Esophagus mucosa (tissue), 1 donor: ENCODE results near the gene FAF1. TPM values are rescaled to one million over a fixed set of nuclear protein-coding genes. Genes with fewer than 3 reads are reported as not detected.
"Not testable (repeated sequence)": the region's sequence is repeated elsewhere in the genome, so short reads cannot be mapped to it uniquely, and the experiment has no call there.

Experiments used
- ATAC-seq: fragments of 200-7000 bp; cut with Tn5 transposase; one replicate; pipeline ENCODE4 v1.9.1; 2020
- total RNA-seq: library from RNA; stranded (reverse); gene quantifications from one replicate; pipeline ENCODE4 v1.2.4, GENCODE V29; 2023
- donor health status: DM: yes; HTN: yes; CAD: no.

FAF1 gene
- total RNA-seq, 1 donor from 2014 or later = 47.5 TPM

DNA sequence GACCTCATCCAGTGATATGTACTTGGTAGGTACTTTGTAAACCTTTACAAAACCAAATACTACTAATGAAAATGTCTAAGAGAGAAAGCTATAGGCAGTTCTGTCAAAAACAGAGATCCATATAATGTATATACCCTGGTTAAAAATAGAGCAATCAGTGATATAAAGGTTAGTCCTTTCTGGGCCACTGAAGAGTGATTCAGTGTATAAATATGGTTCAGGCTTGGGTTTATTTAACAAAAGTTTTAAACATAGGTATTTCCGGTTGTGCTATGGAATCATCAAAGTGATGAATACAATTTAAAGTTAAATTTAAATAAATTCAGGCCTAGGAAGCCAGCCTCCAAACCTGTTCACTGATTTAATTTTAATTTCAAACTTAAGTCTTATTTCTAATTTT lies 428.5 kb downstream of the FAF1 start:
- ATAC-seq = no peak

DNA sequence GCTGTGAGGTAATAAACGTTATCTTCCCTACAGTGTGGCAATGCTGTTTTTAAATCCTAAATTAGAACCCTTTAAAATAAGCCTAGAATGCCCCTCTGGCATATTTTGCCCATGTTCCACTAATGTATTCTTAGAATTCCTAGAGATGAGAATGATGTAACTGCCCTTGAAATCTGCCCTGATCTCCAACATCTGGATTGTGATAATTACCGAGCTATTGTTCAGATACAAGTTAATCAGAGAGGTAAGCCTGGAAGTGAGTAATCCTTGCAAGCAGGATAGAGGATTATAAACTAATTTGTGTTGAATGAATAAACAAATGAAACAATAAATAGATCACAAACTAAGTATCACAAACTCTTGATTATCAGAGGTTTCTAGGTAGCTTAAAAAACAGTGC lies 429.0 kb downstream of the FAF1 start:
- no peak for ATAC-seq

DNA sequence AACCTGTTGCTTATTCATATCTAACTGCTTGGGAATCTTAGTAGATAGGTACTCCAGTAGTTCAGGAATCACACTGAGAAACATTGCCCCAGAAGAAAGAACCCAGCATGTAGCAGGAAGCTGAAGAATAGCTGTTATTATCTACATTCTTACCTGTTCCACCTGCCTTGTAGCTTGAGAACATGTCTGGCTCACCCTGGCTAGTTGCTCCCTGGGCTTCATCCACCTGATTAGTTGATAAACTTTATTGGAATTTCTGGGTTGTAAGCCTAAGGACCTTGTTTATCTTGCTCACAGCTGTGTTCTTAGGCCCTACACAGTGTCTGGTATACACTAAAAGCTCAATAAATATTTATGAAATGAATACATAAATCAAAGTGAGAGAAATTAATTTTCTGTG lies 430.6 kb downstream of the FAF1 start:
- no peak for ATAC-seq

DNA sequence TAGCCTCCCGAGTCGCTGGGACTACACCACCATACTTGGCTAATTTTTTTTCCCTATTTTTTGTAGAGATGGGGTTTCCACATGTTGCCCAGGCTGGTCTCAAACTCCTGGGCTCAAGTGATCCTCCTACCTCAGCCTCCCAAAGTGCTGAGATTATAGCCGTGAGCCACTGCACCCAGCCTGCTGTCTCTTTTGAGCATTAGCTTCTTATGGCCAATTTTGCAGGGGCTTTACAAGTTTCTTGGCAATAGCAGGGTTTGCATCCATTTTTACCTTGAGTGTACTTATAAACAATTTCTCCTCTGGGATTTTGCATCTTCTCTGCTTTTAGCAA lies 432.1 kb downstream of the FAF1 start:
- ATAC-seq = not testable (repeated sequence)

DNA sequence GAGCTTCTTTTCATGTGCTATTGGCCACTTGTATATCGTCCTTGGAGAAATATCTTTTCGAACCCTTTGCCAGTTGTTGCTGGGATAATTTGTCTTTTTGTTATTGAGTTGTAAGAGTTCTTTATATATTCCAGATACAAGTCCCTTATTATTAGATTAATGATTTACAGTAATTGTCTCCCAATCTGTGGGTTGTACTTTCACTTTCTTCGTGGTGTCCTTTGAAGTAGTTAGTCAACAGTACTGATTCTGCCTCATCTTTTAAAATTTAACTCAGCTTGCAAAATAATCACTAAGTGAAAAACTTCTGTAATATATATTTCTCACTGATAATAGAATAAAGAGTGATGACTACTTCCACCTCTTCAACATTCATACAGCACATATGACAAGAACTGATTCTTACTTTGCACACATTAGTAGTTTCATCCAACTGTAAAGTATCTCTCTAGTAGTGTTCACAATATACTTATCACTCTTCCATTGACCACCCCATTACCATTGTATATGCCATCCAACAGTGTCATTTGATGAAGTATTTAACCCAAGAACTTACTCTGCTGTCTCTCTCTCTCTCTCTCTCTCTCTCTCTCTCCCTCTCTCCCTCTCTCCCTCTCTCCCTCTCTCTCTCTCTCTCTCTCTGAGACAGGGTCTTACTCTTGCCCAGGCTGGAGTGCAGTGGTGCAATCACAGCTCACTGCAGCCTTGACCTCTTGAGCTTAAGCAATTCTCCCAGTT lies 432.6 kb downstream of the FAF1 start:
- no peak for ATAC-seq

DNA sequence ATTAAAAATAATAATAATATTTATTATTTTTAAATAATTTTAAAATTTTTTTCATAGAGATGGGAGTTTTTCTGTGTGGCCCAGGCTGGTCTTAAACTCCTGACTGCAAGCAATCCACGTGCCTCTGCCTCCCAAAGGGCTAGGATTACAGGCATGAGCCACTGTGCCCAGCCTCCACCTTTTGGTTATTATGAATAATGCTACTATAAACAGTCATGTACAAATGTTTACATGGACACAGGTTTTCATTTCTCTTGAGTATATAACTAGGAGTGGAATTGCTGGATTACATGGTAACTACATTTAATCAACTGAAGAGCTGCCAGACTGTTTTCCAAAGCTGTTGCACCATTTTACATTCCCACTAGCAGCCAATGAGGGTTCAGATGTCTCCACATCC lies 433.6 kb downstream of the FAF1 start:
- no peak for ATAC-seq

DNA sequence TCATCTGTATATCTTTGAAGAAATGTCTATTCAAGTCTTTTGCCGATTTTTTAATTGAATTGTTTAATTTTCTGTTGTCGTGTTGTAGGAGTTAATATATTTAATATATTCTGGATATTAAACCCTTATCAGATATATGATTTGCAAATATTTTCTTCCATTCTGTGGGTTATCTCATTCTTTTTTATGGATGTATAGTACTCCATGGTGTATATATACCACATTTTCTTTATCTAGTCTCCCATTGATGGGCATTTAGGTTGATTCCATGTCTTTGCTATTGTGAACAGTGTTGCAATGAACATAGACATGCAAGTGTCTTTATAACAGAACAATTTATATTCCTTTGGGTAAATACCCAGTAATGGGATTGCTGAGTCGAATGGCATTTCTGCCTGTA lies 436.5 kb downstream of the FAF1 start:
- ATAC-seq = no peak

DNA sequence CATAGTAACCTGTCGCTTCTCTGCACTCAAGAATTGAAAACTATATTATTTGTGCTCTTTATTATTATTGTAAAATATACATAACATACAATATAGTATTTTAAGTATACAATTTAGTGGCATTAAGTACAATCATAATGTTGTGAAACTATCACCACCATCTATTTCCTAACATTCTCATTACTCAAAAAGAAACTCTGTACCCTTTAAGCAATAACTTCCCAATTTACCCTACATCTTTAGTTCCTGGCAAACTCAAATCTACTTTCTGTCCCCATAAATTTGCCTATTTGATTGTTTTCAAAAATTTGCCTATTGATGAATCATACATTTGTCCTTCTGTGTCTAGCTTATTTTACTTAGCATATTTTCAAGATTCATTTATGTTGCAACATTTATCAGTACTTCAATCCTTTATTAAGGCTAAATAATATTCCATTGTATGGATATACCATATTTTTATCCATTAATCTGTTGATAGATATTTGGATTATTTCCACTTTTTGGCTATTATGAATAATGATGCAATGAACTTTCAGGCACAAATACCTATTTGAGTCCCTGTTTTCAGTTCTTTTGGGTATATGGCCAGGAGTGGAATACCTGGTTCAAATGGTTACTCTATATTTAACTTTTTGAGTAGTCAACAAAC lies 437.2 kb downstream of the FAF1 start:
- no peak for ATAC-seq

DNA sequence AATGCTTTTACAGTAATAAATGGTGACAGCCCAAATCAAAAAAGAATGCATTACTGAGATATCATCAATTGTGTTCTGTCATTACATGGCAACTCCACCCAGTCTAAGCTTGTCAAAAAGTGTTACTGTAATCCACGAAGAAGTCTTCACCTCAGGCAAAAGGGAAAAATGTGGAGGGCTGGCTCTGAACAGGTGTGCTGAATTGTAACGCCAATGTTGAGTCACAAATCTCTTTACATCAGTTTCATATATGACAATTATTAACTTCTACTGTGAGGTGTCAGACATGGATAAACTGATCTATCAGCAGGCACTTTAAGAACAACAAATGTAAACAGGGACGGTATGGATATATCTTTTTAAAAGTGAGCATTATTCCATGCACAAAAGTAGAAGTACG lies 438.4 kb downstream of the FAF1 start:
- peak; percentile 75 for ATAC-seq

DNA sequence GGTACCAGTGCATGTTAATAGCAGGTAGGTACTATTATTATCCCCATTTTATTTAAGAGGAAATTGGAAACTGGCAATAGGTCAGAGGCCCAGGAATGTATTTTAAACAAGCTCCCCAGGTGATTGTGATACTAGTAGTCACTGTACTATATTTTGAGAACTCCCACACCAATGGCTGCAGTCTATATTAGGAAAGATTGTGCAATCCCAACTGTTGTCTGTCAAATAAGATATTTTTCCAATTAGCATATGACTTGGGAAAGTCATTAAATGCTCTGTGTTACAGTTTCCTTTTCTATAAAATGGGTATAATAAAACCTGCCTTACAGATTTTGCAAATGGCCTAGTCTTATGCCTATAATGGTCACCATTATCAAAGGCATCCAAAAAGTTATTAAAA lies 442.6 kb downstream of the FAF1 start:
- no peak for ATAC-seq

DNA sequence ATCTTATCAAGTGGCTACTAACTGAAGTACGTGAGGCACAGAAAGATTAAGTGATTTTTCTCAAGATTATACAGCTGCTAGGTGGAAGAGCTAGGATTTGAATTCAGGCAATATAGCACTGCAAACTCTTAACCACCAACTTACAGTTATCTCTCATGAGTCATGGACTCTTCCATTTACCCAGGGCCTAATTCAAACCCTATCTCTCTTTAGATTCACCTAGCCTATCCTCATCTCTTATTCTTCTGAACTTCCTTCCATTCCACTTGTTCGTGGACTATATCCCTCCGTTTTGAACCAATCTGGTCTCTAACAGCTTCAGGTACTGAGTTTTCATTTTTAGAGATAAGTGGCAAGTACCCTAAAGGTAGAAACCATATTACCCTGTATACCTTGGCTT lies 444.0 kb downstream of the FAF1 start:
- no peak for ATAC-seq

DNA sequence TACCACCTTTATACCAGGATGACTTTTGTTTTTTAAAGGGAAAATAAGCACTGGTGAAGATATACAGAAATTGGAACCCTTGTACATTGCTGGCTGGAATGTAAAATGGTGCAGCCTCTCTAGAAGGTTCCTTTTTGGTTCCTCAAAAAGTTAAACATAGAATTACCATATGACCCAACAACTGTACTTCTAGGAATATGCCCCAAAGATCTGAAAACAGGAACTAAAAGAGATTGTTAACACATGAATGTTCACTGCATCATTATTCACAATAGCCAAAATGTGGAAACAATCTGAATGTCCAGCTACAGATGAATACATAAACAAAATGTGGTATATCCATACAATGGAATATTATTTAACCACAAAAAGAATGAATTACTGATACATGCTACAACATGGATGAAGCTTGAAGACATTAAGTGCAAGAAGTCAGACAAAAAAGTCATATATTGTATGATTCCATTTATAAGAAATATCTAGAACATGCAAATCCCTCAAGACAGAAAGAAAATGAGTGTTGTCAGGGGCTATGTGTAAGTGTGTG lies 452.0 kb downstream of the FAF1 start:
- ATAC-seq = no peak

DNA sequence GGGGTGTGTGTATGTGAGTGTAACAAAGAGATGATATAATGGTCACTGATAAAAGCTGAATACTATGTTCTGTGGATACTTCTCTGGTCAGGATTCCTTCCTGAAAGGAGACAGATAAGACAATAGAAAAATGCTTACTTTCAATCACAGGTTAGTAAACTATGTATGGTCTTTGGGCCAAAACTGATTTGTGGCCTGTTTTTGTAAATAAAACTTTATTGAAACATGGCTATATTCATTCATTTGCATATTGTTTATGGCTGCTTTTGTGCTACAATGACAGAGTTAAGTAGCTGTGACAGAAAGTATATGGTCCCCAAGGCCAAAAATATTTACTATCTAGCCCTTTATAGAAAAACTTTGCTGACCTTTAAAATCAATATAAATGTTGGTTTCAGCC lies 454.6 kb downstream of the FAF1 start:
- no peak for ATAC-seq

DNA sequence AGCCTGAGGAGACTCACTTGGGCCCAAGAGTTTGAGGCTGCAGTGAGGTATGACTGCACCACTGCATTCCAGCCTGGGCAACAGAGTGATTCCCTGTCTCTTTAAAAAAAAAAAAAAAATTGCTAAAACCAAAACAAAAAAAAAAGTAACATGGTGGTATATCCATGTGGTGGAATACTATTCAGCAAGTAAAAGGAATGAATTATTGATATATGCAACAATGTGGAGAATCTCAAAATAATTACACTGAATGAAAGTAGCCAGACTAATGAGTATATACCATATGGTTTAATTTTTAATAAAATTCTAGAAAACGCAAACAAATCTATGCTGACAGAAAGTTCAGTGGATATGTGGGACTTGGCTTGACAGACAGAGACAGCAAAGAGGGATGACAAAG lies 456.6 kb downstream of the FAF1 start:
- ATAC-seq = no peak

DNA sequence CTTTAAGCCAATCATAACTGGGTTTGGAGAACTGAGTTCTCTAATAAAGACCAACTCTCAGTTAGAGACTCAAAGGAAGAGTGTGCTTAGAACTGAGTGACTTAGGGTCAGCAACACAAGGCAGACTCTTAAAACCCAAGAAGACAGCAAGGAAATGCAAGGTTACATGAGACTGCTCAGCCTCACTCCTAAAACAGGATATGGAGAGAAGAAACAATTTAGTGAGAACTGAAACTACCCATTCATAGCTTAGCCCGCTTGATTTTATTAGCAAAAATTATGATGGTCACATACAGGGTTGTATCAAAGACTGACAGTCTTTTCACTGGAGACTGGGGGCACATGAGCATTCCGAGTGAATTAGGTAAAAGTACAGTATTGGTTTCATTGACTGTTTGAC lies 457.9 kb downstream of the FAF1 start:
- ATAC-seq = no peak

DNA sequence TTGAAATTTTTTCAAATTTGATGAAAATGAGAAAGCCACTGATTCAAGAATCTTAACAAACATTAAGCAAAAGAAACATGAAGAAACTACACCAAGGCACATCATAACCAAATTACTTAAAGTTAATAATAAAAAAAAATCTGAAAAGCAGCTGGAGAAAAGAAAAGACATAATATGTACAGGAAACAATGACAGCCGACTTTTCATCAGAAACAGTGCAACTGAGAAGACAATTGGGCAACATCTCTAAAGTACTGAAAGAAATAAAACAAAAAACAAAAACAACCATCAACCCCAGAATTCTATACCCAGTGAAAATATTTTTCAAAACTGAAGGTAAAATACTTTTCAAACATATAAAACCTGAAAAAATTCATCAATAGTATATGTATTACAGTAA lies 463.1 kb downstream of the FAF1 start:
- no peak for ATAC-seq

DNA sequence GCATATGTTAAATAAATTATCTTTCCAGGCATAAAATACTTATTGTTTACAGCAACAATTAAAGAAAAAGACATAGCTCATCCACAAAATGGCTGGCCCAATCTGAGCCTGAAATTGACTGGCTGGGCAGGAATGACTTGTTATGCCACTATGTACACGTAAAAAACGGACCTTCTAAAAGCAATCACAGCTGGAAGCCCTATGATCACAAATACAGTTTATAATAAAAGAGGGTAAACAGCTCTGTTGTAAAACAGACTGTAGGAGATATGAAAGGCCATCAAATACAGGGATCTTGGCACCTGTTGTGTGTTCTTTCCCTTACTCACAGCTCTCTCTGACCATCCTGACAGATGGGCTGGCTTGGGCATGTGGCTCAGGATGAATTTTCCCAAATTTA lies 466.4 kb downstream of the FAF1 start:
- ATAC-seq = peak; percentile 37

DNA sequence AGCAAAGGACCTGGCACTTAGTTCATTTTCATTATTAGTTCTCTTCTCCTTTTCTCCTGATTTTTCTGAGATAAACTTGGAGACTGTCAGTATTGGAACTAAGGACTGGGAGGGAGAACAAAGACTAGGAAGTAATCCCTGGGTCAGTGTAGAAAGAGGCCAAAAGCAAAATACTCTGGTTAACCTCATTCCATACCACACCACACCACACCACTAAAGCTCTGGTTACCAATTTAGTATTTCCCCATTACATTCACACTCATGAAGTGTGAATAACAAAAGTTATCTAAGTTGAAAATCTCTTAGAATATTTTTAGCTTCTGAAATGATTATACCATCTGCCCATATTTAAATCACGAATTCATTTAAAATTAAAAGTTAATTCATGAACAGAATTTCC lies 467.9 kb downstream of the FAF1 start:
- ATAC-seq = no peak

DNA sequence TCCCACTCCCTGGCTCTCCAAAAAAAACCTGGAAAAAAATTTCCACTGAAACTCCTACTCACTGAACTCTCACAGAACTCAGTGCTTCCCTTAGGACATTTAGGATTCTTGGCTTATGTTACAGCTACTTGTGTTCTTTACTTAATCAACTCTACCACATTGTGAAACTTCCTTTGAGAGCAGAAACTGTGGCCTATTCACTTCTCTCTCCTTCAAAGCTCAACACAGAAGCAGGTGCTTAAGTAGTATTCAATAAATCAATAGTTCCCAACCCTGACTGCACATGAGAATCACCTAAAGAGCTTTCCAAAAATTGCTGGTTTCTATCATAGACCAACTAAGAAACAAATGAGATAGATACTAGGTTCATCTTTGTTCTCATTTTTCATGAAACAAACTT lies 468.9 kb downstream of the FAF1 start:
- ATAC-seq = no peak

DNA sequence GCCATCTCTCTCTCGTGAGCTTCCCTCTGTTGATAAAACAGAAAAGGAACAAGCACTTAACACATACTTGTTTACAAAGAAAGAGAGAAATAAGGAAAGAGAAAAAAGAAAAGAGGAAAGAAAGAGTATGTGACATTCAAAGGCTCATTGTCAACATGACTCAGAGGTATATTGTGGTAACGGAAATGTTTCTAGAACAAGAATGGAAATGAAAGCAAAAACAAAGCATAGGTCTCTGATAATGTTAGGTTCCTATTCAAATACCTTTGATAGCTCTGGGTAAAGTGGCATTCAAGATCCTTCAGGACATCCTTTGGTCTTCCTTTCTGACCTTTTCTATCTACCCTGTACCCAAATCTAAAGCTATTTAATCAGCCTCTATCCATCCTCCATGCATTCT lies 469.4 kb downstream of the FAF1 start:
- no peak for ATAC-seq

DNA sequence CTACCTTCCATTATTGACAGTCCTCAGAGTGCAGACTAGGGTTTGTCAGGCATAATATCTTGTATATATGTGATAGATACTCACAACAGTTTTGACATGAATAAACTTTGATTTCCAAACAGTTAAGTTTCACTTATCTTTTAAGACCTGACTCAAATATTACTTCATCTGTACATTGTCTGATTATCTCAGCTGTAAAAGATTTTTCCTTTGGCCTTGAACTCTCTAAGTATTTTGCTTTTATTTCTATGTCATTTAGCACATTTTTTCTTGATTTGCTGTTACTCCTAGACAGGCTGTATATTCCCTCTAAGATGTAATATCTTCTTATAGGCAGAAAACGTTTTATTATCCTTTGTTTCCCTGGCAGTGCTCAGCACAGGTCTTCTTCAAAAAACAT lies 471.2 kb downstream of the FAF1 start:
- ATAC-seq = no peak

DNA sequence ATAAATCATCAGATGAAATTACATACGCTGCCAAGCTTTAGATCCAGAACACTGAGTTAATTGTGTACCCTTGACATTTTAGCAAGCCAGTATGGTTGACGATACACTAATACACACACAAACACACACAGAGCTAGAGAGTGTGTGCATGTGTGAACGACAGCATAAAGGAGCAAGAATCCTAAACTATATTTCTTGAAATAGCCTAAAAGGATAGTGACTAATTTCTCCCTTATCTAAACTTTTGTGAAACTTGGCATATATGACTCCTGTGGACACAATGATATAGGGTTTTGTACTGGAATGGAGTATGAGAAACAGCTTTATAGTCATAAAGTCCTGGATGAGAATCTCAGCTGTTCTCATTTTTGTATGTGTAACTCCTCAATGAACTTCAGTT lies 471.7 kb downstream of the FAF1 start:
- ATAC-seq = no peak

DNA sequence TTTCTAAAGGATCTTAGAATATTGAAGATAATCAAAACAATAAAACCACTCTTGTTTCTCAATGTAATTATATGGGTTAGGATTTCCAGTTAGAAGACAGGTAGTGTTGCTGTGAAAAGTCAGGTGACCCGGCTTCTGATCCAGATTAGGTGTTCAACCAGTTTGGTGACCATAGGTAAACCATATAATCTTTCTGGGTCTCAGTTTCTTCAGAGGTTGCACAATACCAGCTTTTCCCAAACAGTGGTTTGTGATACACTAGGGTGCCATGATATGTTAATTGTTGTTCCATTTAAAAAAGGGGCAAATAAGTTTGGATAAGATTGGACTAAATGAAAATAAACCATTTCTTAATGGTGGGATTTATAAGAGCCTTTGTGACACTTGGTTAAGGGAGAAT lies 472.3 kb downstream of the FAF1 start:
- ATAC-seq = peak; percentile 74

DNA sequence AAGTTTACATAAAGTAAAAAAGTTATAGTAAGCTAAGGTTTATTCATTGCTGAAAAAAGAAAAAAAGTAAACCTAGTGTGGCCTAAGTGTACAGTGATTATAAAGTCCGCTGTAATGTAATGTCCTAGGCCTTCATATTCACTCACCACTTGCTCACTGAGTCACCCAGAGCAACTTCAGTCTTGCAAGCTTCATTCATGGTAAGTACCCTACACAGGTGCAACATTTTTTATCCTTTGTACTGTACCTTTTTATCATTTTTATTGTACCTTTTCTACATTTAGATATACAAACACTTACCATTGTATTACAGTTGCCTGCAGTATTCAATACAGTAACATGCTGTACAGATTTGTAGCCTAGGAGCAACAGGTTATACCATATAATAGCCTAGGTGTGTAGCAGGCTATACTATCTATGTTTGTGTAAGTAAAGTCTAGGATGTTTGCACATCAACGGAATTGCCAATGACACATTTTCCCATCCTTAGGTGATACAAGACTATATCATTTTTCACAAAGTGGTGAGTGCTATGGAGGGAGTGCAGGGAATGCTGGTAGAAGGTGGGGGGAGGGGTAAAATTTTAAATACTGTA lies 478.8 kb downstream of the FAF1 start:
- no peak for ATAC-seq
